A673 (cell line): ENCODE results near the gene SYS1.

ENCODE experiments used
- CTCF ChIP-seq: fragments of 300-800, 200-600 bp; sonication (generic); conservative IDR thresholded peaks from 2 replicates; pipeline ENCODE4 v1.5.1; 2017; ENCODE audit warnings: low read depth, mild to moderate bottlenecking, antibody characterized with exemption, low read length, moderate library complexity, mixed read lengths
- EZH2 ChIP-seq: fragments of 200-600 bp; sonication (generic); IDR thresholded peaks from 2 replicates; pipeline ENCODE4 v1.6.1; 2017; ENCODE audit warnings: borderline replicate concordance, low read depth, mild to moderate bottlenecking, mixed read lengths, antibody characterized with exemption, low read length; ENCODE audit not compliant: poor library complexity, severe bottlenecking

- TF ChIP-seq CTCF (no peak), EZH2 (no peak)
These were observed 41.5 kb downstream of the SYS1 start for GRCh38 chr20:45404438-45404837.
